HepG2 (cell line): ENCODE results near the gene STAG3. TPM values are rescaled to one million over a fixed set of nuclear protein-coding genes. Genes with fewer than 3 reads are reported as not detected.

Experiments
- AHR ChIP-seq: IDR thresholded peaks from 2 replicates; pipeline ENCODE4 v1.6.1; 2018; ENCODE audit warnings: missing genetic modification reagents, missing compliant biosample characterization
- ATF2 ChIP-seq: sonication (generic); formaldehyde crosslinking; IDR thresholded peaks from 2 replicates; pipeline ENCODE4 v1.4.0; 2020; ENCODE audit warnings: missing genetic modification reagents
- ETV5 ChIP-seq: IDR thresholded peaks from 2 replicates; pipeline ENCODE4 v1.6.1; 2018; ENCODE audit warnings: missing biosample characterization, missing genetic modification reagents, inconsistent platforms, borderline replicate concordance
- FOXP4 ChIP-seq: sonication (generic); formaldehyde crosslinking; IDR thresholded peaks from 2 replicates; pipeline ENCODE4 v1.4.0; 2020; ENCODE audit warnings: missing genetic modification reagents
- GATAD2A ChIP-seq: IDR thresholded peaks from 2 replicates; pipeline ENCODE4 v1.6.1; 2016
- HOMEZ ChIP-seq: IDR thresholded peaks from 2 replicates; pipeline ENCODE4 v1.6.1; 2016; ENCODE audit warnings: low read depth
- HOXA3 ChIP-seq: sonication (generic); formaldehyde crosslinking; IDR thresholded peaks from 2 replicates; pipeline ENCODE4 v1.5.0; 2020; ENCODE audit warnings: missing genetic modification reagents
- JUN ChIP-seq: sonication (generic); formaldehyde crosslinking; IDR thresholded peaks from 2 replicates; pipeline ENCODE4 v1.4.0; 2020; ENCODE audit warnings: mild to moderate bottlenecking, missing genetic modification reagents
- MXD3 ChIP-seq: IDR thresholded peaks from 2 replicates; pipeline ENCODE4 v1.6.1; 2016; ENCODE audit warnings: mild to moderate bottlenecking, missing biosample characterization, missing genetic modification reagents
- SMARCE1 ChIP-seq: fragments of 450-650 bp; IDR thresholded peaks from 2 replicates; pipeline ENCODE4 v1.6.1; 2017; ENCODE audit warnings: borderline replicate concordance
- XRCC5 ChIP-seq: fragments of 200-400 bp; formaldehyde crosslinking; optimal IDR thresholded peaks from 2 replicates; pipeline ENCODE3; 2017; ENCODE audit warnings: mild to moderate bottlenecking, low read length
- ZBTB38 ChIP-seq: sonication (generic); formaldehyde crosslinking; IDR thresholded peaks from 2 replicates; pipeline ENCODE4 v1.5.1; 2020; ENCODE audit warnings: mild to moderate bottlenecking, missing genetic modification reagents
- ZNF224 ChIP-seq: sonication (generic); formaldehyde crosslinking; IDR thresholded peaks from 2 replicates; pipeline ENCODE4 v1.5.0; 2020; ENCODE audit warnings: mild to moderate bottlenecking, missing genetic modification reagents
- ZNF225 ChIP-seq: sonication (generic); formaldehyde crosslinking; IDR thresholded peaks from 2 replicates; pipeline ENCODE4 v1.4.0; 2020; ENCODE audit warnings: mild to moderate bottlenecking, missing genetic modification reagents
- ZNF3 ChIP-seq: IDR thresholded peaks from 2 replicates; pipeline ENCODE4 v1.7.0; 2017; ENCODE audit warnings: inconsistent platforms
- ZNF839 ChIP-seq: sonication (generic); formaldehyde crosslinking; IDR thresholded peaks from 2 replicates; pipeline ENCODE4 v1.4.0; 2020; ENCODE audit warnings: missing genetic modification reagents, mild to moderate bottlenecking, borderline replicate concordance
- ZSCAN21 ChIP-seq: sonication (generic); formaldehyde crosslinking; IDR thresholded peaks from 2 replicates; pipeline ENCODE4 v1.8.0; 2022; ENCODE audit warnings: mild to moderate bottlenecking, missing genetic modification reagents, moderate library complexity, borderline replicate concordance
- polyA plus RNA-seq, 8 experiments: library from polyadenylated mRNA; depleted of rRNA in 3 of 8; stranded (reverse) in 7 of 8; unstranded in 1 of 8; fragments of >200 nt; fragmentation: Illumina TruSeq in 4 of 8; extraction: Trizol in 4 of 8; gene quantifications; 2 replicates each; pipeline versions ENCODE4 v1.2.1 to v1.2.3, GENCODE V29; 2011 to 2016; ENCODE audit warnings: low read depth in 4 of 8, missing spikeins in 1 of 8, mixed read lengths in 1 of 8; ENCODE audit not compliant: insufficient read depth in 1 of 8
- total RNA-seq, 5 experiments: library from RNA; depleted of rRNA; stranded (reverse); fragments of >200 nt; fragmentation: Illumina TruSeq; extraction: Trizol; gene quantifications; 2 replicates each; pipeline ENCODE4 v1.2.3, GENCODE V29; 2016; ENCODE audit warnings: low read depth in 1 of 5
- TF ChIP-seq, protein P1 (sequence below), 2 experiments: sonication (generic) in 1 of 2; formaldehyde crosslinking in 1 of 2; IDR thresholded peaks; 2 replicates each; pipeline versions ENCODE4 v1.4.0 to v1.6.1; 2018 to 2020; ENCODE audit warnings: missing genetic modification reagents in 2 of 2, borderline replicate concordance in 1 of 2, low read depth in 1 of 2, mild to moderate bottlenecking in 1 of 2, missing biosample characterization in 1 of 2
- TF ChIP-seq, protein P2 (sequence below): sonication (generic); formaldehyde crosslinking; IDR thresholded peaks from 2 replicates; pipeline ENCODE4 v1.4.0; 2020; ENCODE audit warnings: missing genetic modification reagents

STAG3 gene
- total and polyA plus RNA-seq, 2 of the 13 experiments (the other 11 are each of a cell fraction or from before 2014, with no cell fraction given): 0.09 to 0.33 TPM

- TF ChIP-seq ATF2 (peak; percentile 96), GATAD2A (CRISPR knock-in tag) (peak; percentile 36), MXD3 (CRISPR knock-in tag) (0 out of 2 replicates have a peak, but pooled peaks have one; percentile 7), ZBTB38 (CRISPR knock-in tag) (0 out of 2 replicates have a peak, but pooled peaks have one; percentile 37), SMARCE1 (no peak), ZSCAN21 (CRISPR knock-in tag) (no peak), FOXP4 (peak; percentile 11; the same call in 1 of the 2 replicates), HOXA3 (CRISPR knock-in tag) (peak; percentile 52), HOMEZ (CRISPR knock-in tag) (0 out of 2 replicates have a peak, but pooled peaks have one; percentile 48), AHR (CRISPR knock-in tag) (no peak), XRCC5 (peak; percentile 28), JUN (CRISPR knock-in tag) (peak; percentile 74; the same call in 1 of the 2 replicates), ETV5 (peak; percentile 50), ZNF224 (CRISPR knock-in tag) (no peak), ZNF3 (CRISPR knock-in tag) (no peak), ZNF839 (CRISPR knock-in tag) (no peak), ZNF225 (CRISPR knock-in tag) (0 out of 2 replicates have a peak, but pooled peaks have one; percentile 29)
- TF ChIP-seq, protein P1, sequence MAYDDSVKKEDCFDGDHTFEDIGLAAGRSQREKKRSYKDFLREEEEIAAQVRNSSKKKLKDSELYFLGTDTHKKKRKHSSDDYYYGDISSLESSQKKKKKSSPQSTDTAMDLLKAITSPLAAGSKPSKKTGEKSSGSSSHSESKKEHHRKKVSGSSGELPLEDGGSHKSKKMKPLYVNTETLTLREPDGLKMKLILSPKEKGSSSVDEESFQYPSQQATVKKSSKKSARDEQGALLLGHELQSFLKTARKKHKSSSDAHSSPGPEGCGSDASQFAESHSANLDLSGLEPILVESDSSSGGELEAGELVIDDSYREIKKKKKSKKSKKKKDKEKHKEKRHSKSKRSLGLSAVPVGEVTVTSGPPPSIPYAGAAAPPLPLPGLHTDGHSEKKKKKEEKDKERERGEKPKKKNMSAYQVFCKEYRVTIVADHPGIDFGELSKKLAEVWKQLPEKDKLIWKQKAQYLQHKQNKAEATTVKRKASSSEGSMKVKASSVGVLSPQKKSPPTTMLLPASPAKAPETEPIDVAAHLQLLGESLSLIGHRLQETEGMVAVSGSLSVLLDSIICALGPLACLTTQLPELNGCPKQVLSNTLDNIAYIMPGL (CRISPR knock-in tag; IDR thresholded peaks at IDR 0.05; ENCODE audit: borderline replicate concordance in 1 of 2, low read depth in 1 of 2): no peak
- TF ChIP-seq, protein P2, sequence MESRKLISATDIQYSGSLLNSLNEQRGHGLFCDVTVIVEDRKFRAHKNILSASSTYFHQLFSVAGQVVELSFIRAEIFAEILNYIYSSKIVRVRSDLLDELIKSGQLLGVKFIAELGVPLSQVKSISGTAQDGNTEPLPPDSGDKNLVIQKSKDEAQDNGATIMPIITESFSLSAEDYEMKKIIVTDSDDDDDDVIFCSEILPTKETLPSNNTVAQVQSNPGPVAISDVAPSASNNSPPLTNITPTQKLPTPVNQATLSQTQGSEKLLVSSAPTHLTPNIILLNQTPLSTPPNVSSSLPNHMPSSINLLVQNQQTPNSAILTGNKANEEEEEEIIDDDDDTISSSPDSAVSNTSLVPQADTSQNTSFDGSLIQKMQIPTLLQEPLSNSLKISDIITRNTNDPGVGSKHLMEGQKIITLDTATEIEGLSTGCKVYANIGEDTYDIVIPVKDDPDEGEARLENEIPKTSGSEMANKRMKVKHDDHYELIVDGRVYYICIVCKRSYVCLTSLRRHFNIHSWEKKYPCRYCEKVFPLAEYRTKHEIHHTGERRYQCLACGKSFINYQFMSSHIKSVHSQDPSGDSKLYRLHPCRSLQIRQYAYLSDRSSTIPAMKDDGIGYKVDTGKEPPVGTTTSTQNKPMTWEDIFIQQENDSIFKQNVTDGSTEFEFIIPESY: no peak
Measured at GRCh38 chr7:100157334-100158228, 20.1 kb upstream of the STAG3 start (continued).
